CD14-positive monocyte (primary cell): ENCODE measurements around the gene IMPA2. TPM values are rescaled to one million over a fixed set of nuclear protein-coding genes. Genes with fewer than 3 reads are reported as not detected.
A peak's percentile ranks its signal among the peaks of the same experiment; 100 is the strongest.

ENCODE experiments used
- DNase-seq, 3 donors: peaks; one replicate each; pipeline ENCODE4 v3.0.0-alpha.2; 2011 to 2022
- H2AFZ ChIP-seq: 2 replicates; pipeline ENCODE4 v1.6.0; 2012; ENCODE audit warnings: mild to moderate bottlenecking, low read depth, low read length, inconsistent platforms; ENCODE audit not compliant: insufficient read depth, poor library complexity, severe bottlenecking
- H3K27ac ChIP-seq, 2 donors: 1 replicate in 1 of 2; 2 replicates in 1 of 2; pipeline ENCODE4 v1.5.1; 2012 to 2013; ENCODE audit warnings: low read length in 2 of 2, control low read depth in 1 of 2, inconsistent platforms in 1 of 2, low read depth in 1 of 2, mild to moderate bottlenecking in 1 of 2
- H3K27me3 ChIP-seq, 2 donors: one replicate each; pipeline versions ENCODE4 v1.6.0 to v1.6.1; 2011 to 2013; ENCODE audit warnings: low read length in 2 of 2; ENCODE audit not compliant: control insufficient read depth in 2 of 2, insufficient read depth in 2 of 2
- H3K36me3 ChIP-seq, 2 donors: replicated peaks in 1 of 2; 1 replicate in 1 of 2; 2 replicates in 1 of 2; pipeline versions ENCODE4 v1.5.1 to v1.6.1; 2012 to 2013; ENCODE audit warnings: low read length in 2 of 2, control low read depth in 1 of 2, inconsistent platforms in 1 of 2, mild to moderate bottlenecking in 1 of 2; ENCODE audit not compliant: insufficient read depth in 2 of 2, control insufficient read depth in 1 of 2
- H3K4me1 ChIP-seq, 2 donors: 1 replicate in 1 of 2; 2 replicates in 1 of 2; pipeline versions ENCODE4 v1.5.1 to v1.6.1; 2012 to 2013; ENCODE audit warnings: low read length in 2 of 2, control low read depth in 1 of 2, inconsistent platforms in 1 of 2, mild to moderate bottlenecking in 1 of 2, moderate library complexity in 1 of 2; ENCODE audit not compliant: insufficient read depth in 2 of 2, control insufficient read depth in 1 of 2
- H3K4me2 ChIP-seq: replicated peaks from 2 replicates; pipeline ENCODE3; 2012; ENCODE audit warnings: low read length, moderate library complexity, mild to moderate bottlenecking; ENCODE audit not compliant: poor library complexity, severe bottlenecking; ENCODE audit errors: extremely low read depth
- H3K4me3 ChIP-seq, 3 experiments: fragments of 200-600 bp in 1 of 3; sonication (generic) in 1 of 3; replicated peaks in 1 of 3; 1 replicate in 2 of 3; 2 replicates in 1 of 3; pipeline ENCODE4 v1.5.1; 2011 to 2013; ENCODE audit warnings: low read length in 3 of 3, mild to moderate bottlenecking in 3 of 3, control low read depth in 2 of 3, low read depth in 2 of 3, inconsistent platforms in 1 of 3, moderate library complexity in 1 of 3
- H3K79me2 ChIP-seq: 2 replicates; pipeline ENCODE4 v1.6.0; 2012; ENCODE audit warnings: mild to moderate bottlenecking, control low read depth, inconsistent platforms, low read length, moderate library complexity; ENCODE audit not compliant: insufficient read depth
- H3K9ac ChIP-seq: 2 replicates; pipeline ENCODE4 v1.6.0; 2017; ENCODE audit warnings: low read length, mild to moderate bottlenecking; ENCODE audit not compliant: insufficient read depth, poor library complexity, severe bottlenecking
- H3K9me3 ChIP-seq, 2 donors: replicated peaks in 1 of 2; 1 replicate in 1 of 2; 2 replicates in 1 of 2; pipeline versions ENCODE4 v1.5.1 to v1.6.1; 2012 to 2013; ENCODE audit warnings: low read length in 2 of 2, control low read depth in 1 of 2; ENCODE audit not compliant: control insufficient read depth in 1 of 2, insufficient read depth in 1 of 2
- H4K20me1 ChIP-seq: 2 replicates; pipeline ENCODE4 v1.6.0; 2012; ENCODE audit warnings: mild to moderate bottlenecking, low read length, control low read depth, moderate library complexity; ENCODE audit not compliant: insufficient read depth
- H3K27ac Mint-ChIP-seq, 7 donors: one replicate each; pipeline ENCODE4 v1.8.0; 2020; ENCODE audit warnings: mild to moderate bottlenecking in 7 of 7, mixed read lengths in 7 of 7, moderate library complexity in 6 of 7, inconsistent platforms in 2 of 7
- H3K27me3 Mint-ChIP-seq, 3 donors: one replicate each; pipeline ENCODE4 v1.8.0; 2021 to 2022; ENCODE audit warnings: low read depth in 3 of 3, mild to moderate bottlenecking in 3 of 3, mixed read lengths in 3 of 3, moderate library complexity in 3 of 3, inconsistent platforms in 1 of 3
- H3K36me3 Mint-ChIP-seq, 2 donors: one replicate each; pipeline ENCODE4 v1.8.0; 2020; ENCODE audit warnings: mixed read lengths in 2 of 2, inconsistent platforms in 1 of 2, mild to moderate bottlenecking in 1 of 2
- H3K4me1 Mint-ChIP-seq: one replicate; pipeline ENCODE4 v1.8.0; 2020; ENCODE audit warnings: mild to moderate bottlenecking, mixed read lengths
- H3K4me3 Mint-ChIP-seq, 2 donors: one replicate each; pipeline ENCODE4 v1.8.0; 2020; ENCODE audit warnings: mild to moderate bottlenecking in 2 of 2, mixed read lengths in 2 of 2, moderate library complexity in 1 of 2
- H3K9me3 Mint-ChIP-seq, 7 donors: one replicate each; pipeline ENCODE4 v1.8.0; 2020 to 2022; ENCODE audit warnings: mixed read lengths in 7 of 7, mild to moderate bottlenecking in 6 of 7, moderate library complexity in 6 of 7, inconsistent platforms in 2 of 7
- WGBS: methylation state at CpG from one replicate; pipeline ENCODE4 v1.1.5; 2013; ENCODE audit warnings: missing lambda C conversion rate; ENCODE audit not compliant: insufficient coverage; 5-methylcytosine and 5-hydroxymethylcytosine counted together
- intact Hi-C, 2 donors: fragments of 100-400 bp; cut with micrococcal nuclease; formaldehyde crosslinking; loops; one replicate each; pipeline versions ENCODE4 v1.15.0 to v1.15.1; 2023
- polyA plus RNA-seq, 3 donors: library from polyadenylated mRNA; depleted of rRNA in 1 of 3; unstranded in 2 of 3; stranded (reverse) in 1 of 3; fragments of 300-500 nt in 2 of 3; fragments of >200 nt in 1 of 3; fragmentation: Illumina TruSeq in 2 of 3; gene quantifications; 1 replicate in 2 of 3; 2 replicates in 1 of 3; pipeline ENCODE4 v1.2.3, GENCODE V29; 2012 to 2021
- TF ChIP-seq, protein P1 (sequence below): fragments of 200-600 bp; IDR thresholded peaks from one replicate; pipeline ENCODE4 v1.8.0; 2022; ENCODE audit warnings: antibody characterized with exemption, mild to moderate bottlenecking

Gene IMPA2
- polyA plus RNA-seq, 3 donors, result 97.4 to 186 (median 145) TPM

- H3K79me2 ChIP-seq, result peaks cover 73% of the 10 kb centered on the region
- peaks cover 31 to 37% of the 10 kb centered on the region in 2 donors for H3K4me1 ChIP-seq
- TF ChIP-seq, protein P1, sequence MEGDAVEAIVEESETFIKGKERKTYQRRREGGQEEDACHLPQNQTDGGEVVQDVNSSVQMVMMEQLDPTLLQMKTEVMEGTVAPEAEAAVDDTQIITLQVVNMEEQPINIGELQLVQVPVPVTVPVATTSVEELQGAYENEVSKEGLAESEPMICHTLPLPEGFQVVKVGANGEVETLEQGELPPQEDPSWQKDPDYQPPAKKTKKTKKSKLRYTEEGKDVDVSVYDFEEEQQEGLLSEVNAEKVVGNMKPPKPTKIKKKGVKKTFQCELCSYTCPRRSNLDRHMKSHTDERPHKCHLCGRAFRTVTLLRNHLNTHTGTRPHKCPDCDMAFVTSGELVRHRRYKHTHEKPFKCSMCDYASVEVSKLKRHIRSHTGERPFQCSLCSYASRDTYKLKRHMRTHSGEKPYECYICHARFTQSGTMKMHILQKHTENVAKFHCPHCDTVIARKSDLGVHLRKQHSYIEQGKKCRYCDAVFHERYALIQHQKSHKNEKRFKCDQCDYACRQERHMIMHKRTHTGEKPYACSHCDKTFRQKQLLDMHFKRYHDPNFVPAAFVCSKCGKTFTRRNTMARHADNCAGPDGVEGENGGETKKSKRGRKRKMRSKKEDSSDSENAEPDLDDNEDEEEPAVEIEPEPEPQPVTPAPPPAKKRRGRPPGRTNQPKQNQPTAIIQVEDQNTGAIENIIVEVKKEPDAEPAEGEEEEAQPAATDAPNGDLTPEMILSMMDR, result no peak
- H2AFZ ChIP-seq, result no peak overlapping the region
- no peak overlapping the region for H3K27ac ChIP-seq
- Mint-ChIP-seq H3K4me1 (peaks cover 36% of the 10 kb centered on the region), H3K27me3 (peaks cover 0 to 2% (median 0%) of the 10 kb centered on the region in 3 donors), H3K27ac (peak overlapping the region in 4 of 7 donors; percentile 18 to 68 (median 49)), H3K36me3 (peaks cover 30 to 48% of the 10 kb centered on the region in 2 donors), H3K9me3 (peaks cover 0 to 2% (median 0%) of the 10 kb centered on the region in 7 donors), H3K4me3 (no peak overlapping the region)
- no peak overlapping the region for H3K4me3 ChIP-seq
- peaks cover 39% of the 10 kb centered on the region for H4K20me1 ChIP-seq
- peaks cover 36 to 43% of the 10 kb centered on the region in 2 donors for H3K36me3 ChIP-seq
- H3K27me3 ChIP-seq, result no peaks in the 10 kb centered on the region
- no peak overlapping the region for H3K4me2 ChIP-seq
- intact Hi-C loops, result no loop called here
- H3K9ac ChIP-seq, result no peak overlapping the region
- no peak for DNase-seq
- H3K9me3 ChIP-seq, result no peaks in the 10 kb centered on the region
- 93% methylated on average over 8 of the region's 9 CpGs for WGBS
Measured at GRCh38 chr18:11997466-11997865, 16.2 kb downstream of the IMPA2 start.

GRCh38 chr18:11998193-11998592 lies 16.9 kb downstream of the IMPA2 start:
- H3K4me1 Mint-ChIP-seq, result peaks cover 35% of the 10 kb centered on the region
- Histone ChIP-seq H4K20me1 (peaks cover 38% of the 10 kb centered on the region), H3K27me3 (no peaks in the 10 kb centered on the region), H3K36me3 (peaks cover 41 to 45% of the 10 kb centered on the region in 2 donors), H3K4me3 (no peak overlapping the region), H3K9me3 (no peaks in the 10 kb centered on the region), H3K27ac (no peak overlapping the region), H3K9ac (no peak overlapping the region), H3K4me2 (no peak overlapping the region), H3K4me1 (peaks cover 31 to 37% of the 10 kb centered on the region in 2 donors), H3K79me2 (peaks cover 69% of the 10 kb centered on the region), H2AFZ (no peak overlapping the region)
- intact Hi-C loops, result no loop called here
- peak overlapping the region in 4 of 7 donors; percentile 18 to 59 (median 28) for H3K27ac Mint-ChIP-seq
- no peak for DNase-seq
- H3K36me3 Mint-ChIP-seq, result peaks cover 32 to 55% of the 10 kb centered on the region in 2 donors
- TF ChIP-seq, protein P1, result no peak
- peaks cover 0 to 2% (median 0%) of the 10 kb centered on the region in 3 donors for H3K27me3 Mint-ChIP-seq
- 100% methylated on average over 2 of the region's 5 CpGs for WGBS
- H3K4me3 Mint-ChIP-seq, result no peak overlapping the region
- peaks cover 0 to 2% (median 0%) of the 10 kb centered on the region in 7 donors for H3K9me3 Mint-ChIP-seq
